HEK293T (cell line): ENCODE data around the gene CAD.
"Not testable (repeated sequence)": the region's sequence is repeated elsewhere in the genome, so short reads cannot be mapped to it uniquely, and the experiment has no call there.

Experiments
- CTCF ChIA-PET: fragments of 350-600 bp; formaldehyde crosslinking; extraction: SDS; loops from one replicate; lab custom pipeline; 2021; ENCODE audit warnings: antibody characterized with exemption, inconsistent platforms; lab: Yijun Ruan, JAX
- POLR2A ChIA-PET: fragments of 350-600 bp; formaldehyde crosslinking; extraction: SDS; loops from one replicate; lab custom pipeline; 2020; ENCODE audit warnings: antibody characterized with exemption, inconsistent platforms; lab: Yijun Ruan, JAX
- DNase-seq: peaks from one replicate; pipeline ENCODE4 v3.0.0; 2012; ENCODE audit warnings: mixed read lengths; ENCODE audit errors: extremely low spot score
- ARNT ChIP-seq: fragments of 450-650 bp; IDR thresholded peaks from 2 replicates; pipeline ENCODE4 v1.6.1; 2017; ENCODE audit warnings: mild to moderate bottlenecking
- BHLHE40 ChIP-seq: fragments of 450-650 bp; IDR thresholded peaks from 2 replicates; pipeline ENCODE4 v1.6.1; 2016; ENCODE audit warnings: mild to moderate bottlenecking, moderate library complexity, borderline replicate concordance
- CTBP1 ChIP-seq: fragments of 450-650 bp; IDR thresholded peaks from 2 replicates; pipeline ENCODE4 v1.6.1; 2016; ENCODE audit warnings: borderline replicate concordance
- ELF4 ChIP-seq: fragments of 450-650 bp; IDR thresholded peaks from 2 replicates; pipeline ENCODE4 v1.6.1; 2017; ENCODE audit warnings: antibody characterized with exemption
- FOXA1 ChIP-seq: fragments of 450-650 bp; IDR thresholded peaks from 2 replicates; pipeline ENCODE4 v1.6.1; 2016; ENCODE audit warnings: mild to moderate bottlenecking
- FOXK2 ChIP-seq: fragments of 450-650 bp; IDR thresholded peaks from 2 replicates; pipeline ENCODE4 v1.6.1; 2016; ENCODE audit warnings: mild to moderate bottlenecking
- FOXM1 ChIP-seq: fragments of 450-650 bp; IDR thresholded peaks from 2 replicates; pipeline ENCODE4 v1.6.1; 2017; ENCODE audit warnings: mild to moderate bottlenecking, borderline replicate concordance
- HDGF ChIP-seq: fragments of 450-650 bp; IDR thresholded peaks from 2 replicates; pipeline ENCODE4 v1.6.1; 2017; ENCODE audit warnings: antibody characterized with exemption, borderline replicate concordance
- L3MBTL2 ChIP-seq: fragments of 450-650 bp; conservative IDR thresholded peaks from 2 replicates; pipeline ENCODE4 v1.6.1; 2016; ENCODE audit warnings: mild to moderate bottlenecking
- LEF1 ChIP-seq: fragments of 450-650 bp; IDR thresholded peaks from 2 replicates; pipeline ENCODE4 v1.6.1; 2017; ENCODE audit warnings: mild to moderate bottlenecking, borderline replicate concordance
- NFRKB ChIP-seq: fragments of 450-650 bp; IDR thresholded peaks from 2 replicates; pipeline ENCODE4 v1.6.1; 2016; ENCODE audit warnings: mild to moderate bottlenecking, moderate library complexity
- PKNOX1 ChIP-seq: fragments of 450-650 bp; IDR thresholded peaks from 2 replicates; pipeline ENCODE4 v1.6.1; 2016
- SP1 ChIP-seq: fragments of 450-650 bp; IDR thresholded peaks from 2 replicates; pipeline ENCODE4 v1.6.1; 2017
- SUZ12 ChIP-seq: fragments of 450-650 bp; IDR thresholded peaks from 2 replicates; pipeline ENCODE4 v1.6.1; 2016; ENCODE audit warnings: mild to moderate bottlenecking
- TARDBP ChIP-seq: fragments of 450-650 bp; IDR thresholded peaks from 2 replicates; pipeline ENCODE4 v1.6.1; 2016
- ZNF384 ChIP-seq: fragments of 450-650 bp; IDR thresholded peaks from 2 replicates; pipeline ENCODE4 v1.6.1; 2016

The CAD gene

GRCh38 chr2:27263287-27264252 lies 46.4 kb downstream of the CAD start:
- DNase-seq = no peak
- CTCF ChIA-PET = interaction anchor here (0.5 to 2.3 kb wide), 12 partner anchors 8 to 1466 kb away, joined by 3 to 14 read pairs (median 5); partner anchors contain the start of gene DNAJC5G
- POLR2A ChIA-PET = interaction anchor here (1.0 to 2.3 kb wide), 9 partner anchors 9 to 192 kb away, joined by 3 to 9 read pairs (median 4); partner anchors contain the start of genes MPV17 and OST4
- TF ChIP-seq NFRKB (no peak), LEF1 (no peak), FOXM1 (no peak), FOXK2 (no peak), ELF4 (no peak), TARDBP (no peak), CTBP1 (no peak), PKNOX1 (no peak)

GRCh38 chr2:27264253-27264752 lies 47.1 kb downstream of the CAD start:
- TF ChIP-seq L3MBTL2 (peak; percentile 85), SUZ12 (no peak)
- no peak for DNase-seq
- ChIA-PET POLR2A (interaction anchor here (1.0 to 2.3 kb wide), 8 partner anchors 9 to 193 kb away, joined by 3 to 9 read pairs (median 4); partner anchors contain the start of genes MPV17 and OST4), CTCF (interaction anchor here (0.6 to 2.3 kb wide), 12 partner anchors 8 to 48 kb away, joined by 3 to 14 read pairs (median 5); partner anchors contain the start of genes DNAJC5G and TRIM54)

GRCh38 chr2:27264753-27265535 lies 47.8 kb downstream of the CAD start:
- ChIA-PET CTCF (interaction anchor here (0.6 to 2.3 kb wide), 12 partner anchors 7 to 1202 kb away, joined by 3 to 14 read pairs (median 5); partner anchors contain the start of genes DNAJC5G and TRIM54), POLR2A (interaction anchor here (0.8 to 2.0 kb wide), 7 partner anchors 9 to 230 kb away, joined by 3 to 8 read pairs (median 4); partner anchors contain the start of gene MPV17)
- TF ChIP-seq SUZ12 (no peak), ELF4 (no peak), L3MBTL2 (peak; percentile 95), HDGF (no peak), LEF1 (no peak)
- DNase-seq = peak; percentile 87

GRCh38 chr2:27265536-27265870 lies 48.3 kb downstream of the CAD start:
- ChIA-PET POLR2A (interaction anchor here (0.8 to 2.0 kb wide), 5 partner anchors 8 to 231 kb away, joined by 3 to 8 read pairs (median 5); partner anchors contain the start of gene MPV17), CTCF (interaction anchor here (0.6 to 2.3 kb wide), 5 partner anchors 15 to 1202 kb away, joined by 3 to 14 read pairs (median 7); partner anchors contain the start of gene TRIM54)
- DNase-seq = no peak
- no peak for TF ChIP-seq L3MBTL2
- TF ChIP-seq SP1 = no peak
- no peak for TF ChIP-seq BHLHE40
- no peak for TF ChIP-seq ELF4
- TF ChIP-seq LEF1 = no peak
- no peak for TF ChIP-seq ZNF384
- no peak for TF ChIP-seq SUZ12
- no peak for TF ChIP-seq FOXA1
- TF ChIP-seq NFRKB = no peak
- no peak for TF ChIP-seq CTBP1
- no peak for TF ChIP-seq TARDBP
- no peak for TF ChIP-seq PKNOX1
- no peak for TF ChIP-seq ARNT
- no peak for TF ChIP-seq HDGF

GRCh38 chr2:27268296-27268695 lies 51.1 kb downstream of the CAD start:
- DNase-seq, POLR2A ChIA-PET: not testable (repeated sequence)
- CTCF ChIA-PET = interaction anchor here (0.7 kb wide), 1 partner anchor 42 kb away, joined by 3 read pairs; no protein-coding TSS in a partner anchor

GRCh38 chr2:27270131-27270530 lies 53.0 kb downstream of the CAD start:
- POLR2A ChIA-PET = interaction anchor here (0.5 to 1.2 kb wide), 3 partner anchors 33 to 397 kb away, joined by 3 to 4 read pairs (median 3); partner anchors contain the start of gene MPV17
- CTCF ChIA-PET = interaction anchor here (0.8 to 1.0 kb wide), 2 partner anchors 9 to 10 kb away, joined by 3 to 4 read pairs; no protein-coding TSS in a partner anchor
- TF ChIP-seq BHLHE40 (no peak), NFRKB (no peak), ELF4 (no peak), PKNOX1 (no peak), FOXA1 (no peak), HDGF (no peak), FOXK2 (no peak), SUZ12 (no peak), L3MBTL2 (no peak), FOXM1 (no peak), ARNT (no peak), CTBP1 (no peak)
- no peak for DNase-seq
